IPS-20b (cell line): ENCODE data around the gene TSPAN32.

Experiments
- H3K27ac ChIP-seq: one replicate; pipeline ENCODE4 v1.5.1; 2013; ENCODE audit warnings: low read length
- H3K27me3 ChIP-seq: 2 replicates; pipeline ENCODE4 v1.6.1; 2013; ENCODE audit warnings: mild to moderate bottlenecking, low read length, inconsistent platforms; ENCODE audit not compliant: insufficient read depth
- H3K36me3 ChIP-seq: 2 replicates; pipeline ENCODE4 v1.6.1; 2013; ENCODE audit warnings: low read depth, mild to moderate bottlenecking, inconsistent platforms, low read length, moderate library complexity; ENCODE audit not compliant: insufficient read depth
- H3K4me1 ChIP-seq: 2 replicates; pipeline ENCODE4 v1.6.1; 2013; ENCODE audit warnings: mild to moderate bottlenecking, control low read depth, inconsistent platforms, low read length, moderate library complexity; ENCODE audit not compliant: insufficient read depth
- H3K4me3 ChIP-seq: 2 replicates; pipeline ENCODE4 v1.5.1; 2013; ENCODE audit warnings: mild to moderate bottlenecking, low read length, inconsistent platforms
- H3K9ac ChIP-seq: 2 replicates; pipeline ENCODE4 v1.6.1; 2013; ENCODE audit warnings: low read depth, mild to moderate bottlenecking, inconsistent platforms, low read length, moderate library complexity
- H3K9me3 ChIP-seq: 2 replicates; pipeline ENCODE4 v1.6.1; 2013; ENCODE audit warnings: mild to moderate bottlenecking, low read depth, low read length, inconsistent platforms; ENCODE audit not compliant: insufficient read depth

TSPAN32 gene

GRCh38 chr11:2302896-2303626 lies 1.2 kb downstream of the TSPAN32 start:
- Histone ChIP-seq H3K9ac (no peak overlapping the region), H3K27me3 (no peaks in the 10 kb centered on the region), H3K4me1 (no peaks in the 10 kb centered on the region), H3K36me3 (no peaks in the 10 kb centered on the region), H3K27ac (no peak overlapping the region), H3K9me3 (no peaks in the 10 kb centered on the region), H3K4me3 (no peak overlapping the region)

- Histone ChIP-seq H3K9ac (no peak overlapping the region), H3K4me1 (no peaks in the 10 kb centered on the region), H3K27me3 (no peaks in the 10 kb centered on the region), H3K27ac (no peak overlapping the region), H3K36me3 (no peaks in the 10 kb centered on the region), H3K9me3 (no peaks in the 10 kb centered on the region), H3K4me3 (no peak overlapping the region)
Measured at GRCh38 chr11:2303627-2304505, 2.1 kb downstream of the TSPAN32 start.

GRCh38 chr11:2304506-2305139 lies 2.8 kb downstream of the TSPAN32 start:
- no peak overlapping the region for H3K27ac ChIP-seq
- H3K36me3 ChIP-seq: no peaks in the 10 kb centered on the region
- H3K9me3 ChIP-seq: no peaks in the 10 kb centered on the region
- H3K9ac ChIP-seq: no peak overlapping the region
- no peaks in the 10 kb centered on the region for H3K4me1 ChIP-seq
- no peak overlapping the region for H3K4me3 ChIP-seq
- H3K27me3 ChIP-seq: no peaks in the 10 kb centered on the region

GRCh38 chr11:2305140-2305778 lies 3.4 kb downstream of the TSPAN32 start:
- no peak overlapping the region for H3K4me3 ChIP-seq

GRCh38 chr11:2305788-2306451 lies 4.1 kb downstream of the TSPAN32 start:
- Histone ChIP-seq H3K9me3 (no peaks in the 10 kb centered on the region), H3K27me3 (no peaks in the 10 kb centered on the region), H3K4me3 (no peak overlapping the region), H3K9ac (no peak overlapping the region), H3K36me3 (no peaks in the 10 kb centered on the region), H3K27ac (no peak overlapping the region), H3K4me1 (no peaks in the 10 kb centered on the region)

More at GRCh38 chr11:2305140-2305778, 3.4 kb downstream of the TSPAN32 start:
- H3K36me3 ChIP-seq: no peaks in the 10 kb centered on the region
- no peak overlapping the region for H3K27ac ChIP-seq
- no peaks in the 10 kb centered on the region for H3K9me3 ChIP-seq
- H3K9ac ChIP-seq: no peak overlapping the region
- no peaks in the 10 kb centered on the region for H3K4me1 ChIP-seq
- H3K27me3 ChIP-seq: no peaks in the 10 kb centered on the region

- Histone ChIP-seq H3K4me3 (no peak overlapping the region), H3K27ac (no peak overlapping the region), H3K9ac (no peak overlapping the region), H3K4me1 (no peaks in the 10 kb centered on the region), H3K9me3 (no peaks in the 10 kb centered on the region), H3K27me3 (no peaks in the 10 kb centered on the region), H3K36me3 (no peaks in the 10 kb centered on the region)
Measured at GRCh38 chr11:2306452-2306823, 4.6 kb downstream of the TSPAN32 start.

- no peak overlapping the region for H3K9ac ChIP-seq
- no peak overlapping the region for H3K4me3 ChIP-seq
- no peaks in the 10 kb centered on the region for H3K36me3 ChIP-seq
- H3K4me1 ChIP-seq: no peaks in the 10 kb centered on the region
- H3K9me3 ChIP-seq: no peaks in the 10 kb centered on the region
- no peak overlapping the region for H3K27ac ChIP-seq
- H3K27me3 ChIP-seq: no peaks in the 10 kb centered on the region
Measured at GRCh38 chr11:2306877-2307500, 5.2 kb downstream of the TSPAN32 start.

GRCh38 chr11:2307501-2308331 lies 5.9 kb downstream of the TSPAN32 start:
- Histone ChIP-seq H3K36me3 (no peaks in the 10 kb centered on the region), H3K27ac (no peak overlapping the region), H3K9me3 (no peaks in the 10 kb centered on the region), H3K4me1 (no peaks in the 10 kb centered on the region), H3K9ac (no peak overlapping the region), H3K4me3 (no peak overlapping the region), H3K27me3 (no peaks in the 10 kb centered on the region)

- H3K4me1 ChIP-seq: no peaks in the 10 kb centered on the region
- no peaks in the 10 kb centered on the region for H3K27me3 ChIP-seq
- no peak overlapping the region for H3K9ac ChIP-seq
- H3K4me3 ChIP-seq: no peak overlapping the region
- H3K27ac ChIP-seq: no peak overlapping the region
- H3K9me3 ChIP-seq: no peaks in the 10 kb centered on the region
- H3K36me3 ChIP-seq: no peaks in the 10 kb centered on the region
Measured at GRCh38 chr11:2308713-2309112, 6.9 kb downstream of the TSPAN32 start.

- Histone ChIP-seq H3K9ac (no peak overlapping the region), H3K4me1 (no peaks in the 10 kb centered on the region), H3K4me3 (no peak overlapping the region), H3K9me3 (no peaks in the 10 kb centered on the region), H3K27me3 (no peaks in the 10 kb centered on the region), H3K36me3 (no peaks in the 10 kb centered on the region), H3K27ac (no peak overlapping the region)
Measured at GRCh38 chr11:2309251-2310072, 7.6 kb downstream of the TSPAN32 start.
